GM10847 (cell line): ENCODE data around the gene ATF6.

ENCODE experiments used
- POLR2A ChIP-seq: IDR thresholded peaks from 2 replicates; pipeline ENCODE4 v1.6.1; 2011; ENCODE audit not compliant: insufficient read length; ENCODE audit errors: extremely low read depth

ATF6 gene

GRCh38 chr1:161766102-161766981, at the start of gene ATF6:
Gene ATF6, plus strand, starts transcription at chr1:161766320. Its CDS starts 41 bp downstream, at chr1:161766361.
- TF ChIP-seq POLR2A = peak; percentile 53

GRCh38 chr1:161718559-161719324, 47.4 kb upstream of the ATF6 start:
- TF ChIP-seq POLR2A = no peak

- no peak for TF ChIP-seq POLR2A
Observed at GRCh38 chr1:161719325-161719611, 46.9 kb upstream of the ATF6 start.

GRCh38 chr1:161720422-161720821, 45.7 kb upstream of the ATF6 start:
- no peak for TF ChIP-seq POLR2A

- TF ChIP-seq POLR2A = no peak
Observed at GRCh38 chr1:161720956-161721737, 45.0 kb upstream of the ATF6 start, which contains the start of gene FCRLB. Gene FCRLB, plus strand, starts transcription at chr1:161721544. Its CDS starts 1,129 bp downstream, at chr1:161722673.

GRCh38 chr1:161721738-161722343, 44.3 kb upstream of the ATF6 start:
- TF ChIP-seq POLR2A = no peak

- TF ChIP-seq POLR2A = no peak
Observed at GRCh38 chr1:161722406-161722805, 43.7 kb upstream of the ATF6 start.

GRCh38 chr1:161723459-161724141, 42.5 kb upstream of the ATF6 start:
- no peak for TF ChIP-seq POLR2A

GRCh38 chr1:161725908-161726472, 40.1 kb upstream of the ATF6 start:
- no peak for TF ChIP-seq POLR2A

- peak; percentile 93 for TF ChIP-seq POLR2A
Observed at GRCh38 chr1:161726473-161727255, 39.5 kb upstream of the ATF6 start.

- peak; percentile 40 for TF ChIP-seq POLR2A
Observed at GRCh38 chr1:161727256-161727924, 38.7 kb upstream of the ATF6 start.

GRCh38 chr1:161728376-161729226, 37.5 kb upstream of the ATF6 start:
- no peak for TF ChIP-seq POLR2A
